Ishikawa (cell line): ENCODE data around the gene CKMT2.

ENCODE experiments used
- CEBPB ChIP-seq: IDR thresholded peaks from 2 replicates; pipeline ENCODE4 v1.6.1; 2012
- CREB1 ChIP-seq: IDR thresholded peaks from 2 replicates; pipeline ENCODE4 v1.6.1; 2012; ENCODE audit warnings: low read depth
- EGR1 ChIP-seq: IDR thresholded peaks from 2 replicates; pipeline ENCODE4 v1.6.1; 2012
- EP300 ChIP-seq: IDR thresholded peaks from 2 replicates; pipeline ENCODE4 v1.6.1; 2012; ENCODE audit warnings: borderline replicate concordance
- FOXM1 ChIP-seq: IDR thresholded peaks from 2 replicates; pipeline ENCODE4 v1.6.1; 2012; ENCODE audit warnings: low read depth, borderline replicate concordance
- NFIC ChIP-seq: IDR thresholded peaks from 2 replicates; pipeline ENCODE4 v1.6.1; 2012
- RAD21 ChIP-seq: IDR thresholded peaks from 2 replicates; pipeline ENCODE4 v1.6.1; 2012; ENCODE audit warnings: low read depth
- REST ChIP-seq: IDR thresholded peaks from 2 replicates; pipeline ENCODE4 v1.6.1; 2012; ENCODE audit warnings: low read depth, mild to moderate bottlenecking
- TAF1 ChIP-seq: IDR thresholded peaks from 2 replicates; pipeline ENCODE4 v1.6.1; 2012; ENCODE audit warnings: low read depth, mild to moderate bottlenecking
- TCF12 ChIP-seq: IDR thresholded peaks from 2 replicates; pipeline ENCODE4 v1.6.1; 2012; ENCODE audit warnings: low read depth
- TEAD4 ChIP-seq: IDR thresholded peaks from 2 replicates; pipeline ENCODE4 v1.6.1; 2012
- USF1 ChIP-seq: IDR thresholded peaks from 2 replicates; pipeline ENCODE4 v1.6.1; 2012
- YY1 ChIP-seq: IDR thresholded peaks from 2 replicates; pipeline ENCODE4 v1.6.1; 2012; ENCODE audit warnings: low read depth
- ZBTB7A ChIP-seq: IDR thresholded peaks from 2 replicates; pipeline ENCODE4 v1.6.1; 2012; ENCODE audit warnings: low read depth
- TF ChIP-seq, protein P1 (sequence below): IDR thresholded peaks from 2 replicates; pipeline ENCODE4 v1.6.1; 2012

The CKMT2 gene

DNA sequence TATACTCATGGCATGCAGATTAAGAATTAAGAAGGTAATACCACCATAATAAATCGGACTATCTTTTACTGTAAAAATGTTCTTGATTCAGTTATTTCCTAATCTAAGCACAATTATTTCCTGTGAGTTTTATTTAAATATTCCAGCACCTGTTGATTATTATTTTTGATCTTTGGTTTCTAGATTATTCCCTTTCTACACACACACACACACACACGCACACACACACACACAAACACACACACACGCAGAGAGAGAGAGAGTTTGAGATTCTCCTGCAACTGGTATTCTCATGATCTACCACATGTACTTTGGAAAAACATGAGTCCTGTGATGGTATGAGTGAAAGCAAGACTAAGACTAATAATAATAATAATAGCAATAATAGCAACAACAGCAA is 17.0 kb upstream of the CKMT2 start:
- TF ChIP-seq EP300 (no peak), ZBTB7A (no peak), RAD21 (no peak), YY1 (no peak), CEBPB (no peak), FOXM1 (no peak), CREB1 (no peak), NFIC (no peak), TCF12 (no peak), TAF1 (no peak)

DNA sequence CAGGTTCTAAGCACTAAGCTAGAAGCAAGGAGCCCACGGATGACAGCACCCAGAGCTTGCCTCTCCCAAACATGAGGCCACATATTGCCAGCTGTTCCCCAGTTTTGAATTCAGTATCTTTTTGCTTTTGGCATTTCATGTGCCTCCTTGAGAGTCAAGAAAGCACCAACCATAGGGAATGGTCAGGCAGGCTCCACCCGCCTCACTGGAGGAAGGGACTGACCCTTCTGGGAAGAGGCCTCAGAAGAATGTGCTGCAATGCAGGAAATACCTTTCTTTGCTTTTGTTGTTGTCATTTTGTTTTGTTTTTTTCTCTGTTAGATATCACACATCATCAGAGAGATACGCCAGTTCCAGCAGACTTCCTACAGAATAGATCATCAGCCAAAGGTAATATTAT is 13.7 kb upstream of the CKMT2 start:
- TF ChIP-seq CEBPB (no peak), FOXM1 (no peak), TEAD4 (no peak), RAD21 (no peak), TCF12 (no peak), TAF1 (no peak), ZBTB7A (no peak)
- TF ChIP-seq, protein P1, sequence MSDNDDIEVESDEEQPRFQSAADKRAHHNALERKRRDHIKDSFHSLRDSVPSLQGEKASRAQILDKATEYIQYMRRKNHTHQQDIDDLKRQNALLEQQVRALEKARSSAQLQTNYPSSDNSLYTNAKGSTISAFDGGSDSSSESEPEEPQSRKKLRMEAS = no peak

GRCh38 chr5:81222285-81222684 is 10.8 kb upstream of the CKMT2 start:
- TF ChIP-seq YY1 (no peak), TCF12 (no peak), TEAD4 (no peak)

GRCh38 chr5:81225463-81225862 is 7.7 kb upstream of the CKMT2 start:
- TF ChIP-seq REST (no peak), EGR1 (no peak), CEBPB (no peak), EP300 (no peak), CREB1 (no peak), FOXM1 (no peak), YY1 (no peak), TEAD4 (no peak), NFIC (no peak), ZBTB7A (no peak), TCF12 (no peak), USF1 (no peak), TAF1 (no peak), RAD21 (no peak)
- TF ChIP-seq, protein P1 = no peak

DNA sequence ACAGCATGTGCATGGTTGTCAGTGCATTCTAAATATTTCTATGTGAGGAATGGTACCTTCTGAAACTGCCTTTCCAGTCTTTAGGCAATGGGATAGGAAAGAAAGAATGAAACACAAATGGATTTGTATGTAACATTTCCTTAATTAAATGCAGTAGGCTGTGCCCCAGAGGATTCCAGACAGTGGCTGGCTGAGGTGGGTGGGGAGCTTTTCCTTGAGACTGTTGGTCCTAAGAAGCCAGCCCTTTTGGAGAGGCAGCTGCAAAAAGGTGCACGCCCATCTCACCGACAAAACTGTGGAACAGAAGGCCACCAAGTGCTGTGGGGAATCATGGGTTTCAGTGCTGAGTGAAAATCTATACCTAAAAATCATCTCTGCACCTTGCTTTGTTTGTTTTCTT is 6.8 kb upstream of the CKMT2 start:
- TF ChIP-seq EP300 (no peak), EGR1 (no peak), CREB1 (no peak), TCF12 (no peak), USF1 (no peak), TAF1 (no peak), YY1 (no peak), FOXM1 (no peak), NFIC (no peak), REST (no peak), RAD21 (no peak), ZBTB7A (no peak), TEAD4 (no peak), CEBPB (no peak)
- TF ChIP-seq, protein P1 = no peak

DNA sequence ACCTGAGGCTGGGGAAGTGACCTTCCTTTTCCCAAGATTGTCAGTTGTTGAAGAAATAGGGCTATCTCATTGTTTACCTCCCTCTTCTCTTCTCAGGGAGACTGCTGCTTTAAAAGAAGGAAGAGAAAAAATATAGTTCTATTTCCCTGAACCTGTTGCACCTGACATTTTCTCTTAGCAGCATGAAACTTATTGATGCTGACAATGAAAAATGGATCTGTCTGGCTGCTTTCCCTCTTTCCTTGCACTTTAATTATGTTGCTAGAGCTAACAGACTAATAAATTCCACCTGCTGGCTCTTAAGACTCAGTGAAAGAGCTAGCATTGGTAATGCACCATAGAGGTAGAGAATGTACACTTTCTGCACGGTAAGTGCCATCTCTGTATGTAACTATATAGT is 6.2 kb upstream of the CKMT2 start:
- TF ChIP-seq NFIC = no peak

DNA sequence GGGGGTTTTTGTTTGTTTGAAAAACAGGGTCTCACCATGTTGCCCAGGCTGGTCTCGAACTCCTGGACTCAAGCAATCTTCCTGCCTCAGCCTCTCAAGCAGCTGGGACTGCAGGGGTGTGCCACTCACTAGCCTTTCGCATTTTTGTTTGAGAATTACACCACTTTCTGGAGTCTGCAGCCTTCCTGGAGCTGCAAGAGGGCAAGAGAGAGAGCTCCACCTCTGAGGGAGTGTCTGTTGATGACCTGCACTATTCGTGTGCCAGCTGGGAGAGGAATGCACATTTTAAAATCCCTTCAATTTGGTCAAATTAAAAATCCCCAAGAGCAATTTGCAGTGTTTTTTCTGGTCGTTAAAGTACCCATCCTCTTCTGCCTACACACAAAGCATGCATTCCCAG is 5.0 kb upstream of the CKMT2 start:
- TF ChIP-seq YY1 (no peak), EGR1 (no peak)
